Fibroblast of mammary gland (primary cell): Measurements from ENCODE around the gene PRKACA.

ENCODE experiments used
- DNase-seq: peaks from one replicate; pipeline ENCODE4 v3.0.0-alpha.2; 2010; ENCODE audit warnings: low read depth
- H3K4me3 ChIP-seq: 2 replicates; pipeline ENCODE4 v1.5.1; 2011; ENCODE audit warnings: low read depth, mild to moderate bottlenecking, low read length, moderate library complexity; ENCODE audit not compliant: control insufficient read depth
- TF ChIP-seq, protein P1 (sequence below): conservative IDR thresholded peaks from 2 replicates; pipeline ENCODE4 v1.5.1; 2011; ENCODE audit warnings: low read depth, low read length, inconsistent platforms; ENCODE audit not compliant: control insufficient read depth, insufficient read depth

Gene PRKACA

GRCh38 chr19:14070268-14071050 is 47.1 kb downstream of the PRKACA start:
- DNase-seq = no peak
- H3K4me3 ChIP-seq = no peak overlapping the region
- TF ChIP-seq, protein P1, sequence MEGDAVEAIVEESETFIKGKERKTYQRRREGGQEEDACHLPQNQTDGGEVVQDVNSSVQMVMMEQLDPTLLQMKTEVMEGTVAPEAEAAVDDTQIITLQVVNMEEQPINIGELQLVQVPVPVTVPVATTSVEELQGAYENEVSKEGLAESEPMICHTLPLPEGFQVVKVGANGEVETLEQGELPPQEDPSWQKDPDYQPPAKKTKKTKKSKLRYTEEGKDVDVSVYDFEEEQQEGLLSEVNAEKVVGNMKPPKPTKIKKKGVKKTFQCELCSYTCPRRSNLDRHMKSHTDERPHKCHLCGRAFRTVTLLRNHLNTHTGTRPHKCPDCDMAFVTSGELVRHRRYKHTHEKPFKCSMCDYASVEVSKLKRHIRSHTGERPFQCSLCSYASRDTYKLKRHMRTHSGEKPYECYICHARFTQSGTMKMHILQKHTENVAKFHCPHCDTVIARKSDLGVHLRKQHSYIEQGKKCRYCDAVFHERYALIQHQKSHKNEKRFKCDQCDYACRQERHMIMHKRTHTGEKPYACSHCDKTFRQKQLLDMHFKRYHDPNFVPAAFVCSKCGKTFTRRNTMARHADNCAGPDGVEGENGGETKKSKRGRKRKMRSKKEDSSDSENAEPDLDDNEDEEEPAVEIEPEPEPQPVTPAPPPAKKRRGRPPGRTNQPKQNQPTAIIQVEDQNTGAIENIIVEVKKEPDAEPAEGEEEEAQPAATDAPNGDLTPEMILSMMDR = no peak

DNA sequence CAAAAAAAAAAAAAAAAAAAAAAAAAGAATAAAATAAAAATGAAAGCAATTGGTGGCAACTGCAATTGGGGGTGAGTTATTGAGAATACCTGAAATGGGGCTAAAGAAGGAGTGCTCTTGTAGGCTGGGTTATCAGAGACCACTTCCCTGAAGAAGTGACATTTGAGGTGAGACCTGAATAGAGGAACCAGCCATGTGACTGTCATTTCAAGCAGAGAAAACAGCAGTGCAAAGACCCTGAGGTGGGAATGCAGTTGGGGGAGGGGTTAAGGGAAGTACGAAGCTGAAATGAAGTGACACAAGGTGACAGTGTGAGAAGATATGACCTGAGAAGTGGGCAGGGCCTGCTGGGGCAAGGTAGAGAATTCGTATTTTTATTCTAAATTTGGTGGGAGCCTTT is 51.4 kb downstream of the PRKACA start:
- H3K4me3 ChIP-seq = no peak overlapping the region
- DNase-seq = no peak
- TF ChIP-seq, protein P1 = no peak

- TF ChIP-seq, protein P1 = no peak
- no peak for DNase-seq
- H3K4me3 ChIP-seq = no peak overlapping the region
Measured at GRCh38 chr19:14063105-14063504, 54.5 kb downstream of the PRKACA start.

DNA sequence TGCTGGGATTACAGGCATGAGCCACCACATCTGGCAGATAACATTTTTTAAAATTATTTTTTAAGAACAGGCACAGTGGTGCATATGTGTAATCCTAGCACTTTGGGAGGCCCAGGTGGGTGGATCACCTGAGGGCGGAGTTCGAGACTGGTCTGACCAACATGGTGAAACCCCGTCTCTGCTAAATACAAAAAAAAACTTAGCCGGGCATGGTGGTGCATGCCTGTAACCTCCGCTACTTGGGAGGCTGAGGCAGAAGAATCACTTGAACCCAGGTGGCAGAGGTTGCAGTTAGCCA is 55.1 kb downstream of the PRKACA start:
- no peak overlapping the region for H3K4me3 ChIP-seq
- TF ChIP-seq, protein P1 = no peak
- DNase-seq = no peak

GRCh38 chr19:14061751-14062557 is 55.6 kb downstream of the PRKACA start, which contains the start of gene PALM3:
Gene PALM3 (minus strand): TSS chr19:14062076. CDS start chr19:14061980, 96 bp downstream.
- no peak within 1 kb of the TSS for H3K4me3 ChIP-seq
- DNase-seq = no peak
- TF ChIP-seq, protein P1 = no peak

- no peak for DNase-seq
- no peak overlapping the region for H3K4me3 ChIP-seq
- TF ChIP-seq, protein P1 = no peak
Measured at GRCh38 chr19:14061081-14061749, 56.3 kb downstream of the PRKACA start.
